ENCODE results near the gene FGD2.
"Not testable (repeated sequence)": the region's sequence is repeated elsewhere in the genome, so short reads cannot be mapped to it uniquely, and the experiment has no call there.

DNA sequence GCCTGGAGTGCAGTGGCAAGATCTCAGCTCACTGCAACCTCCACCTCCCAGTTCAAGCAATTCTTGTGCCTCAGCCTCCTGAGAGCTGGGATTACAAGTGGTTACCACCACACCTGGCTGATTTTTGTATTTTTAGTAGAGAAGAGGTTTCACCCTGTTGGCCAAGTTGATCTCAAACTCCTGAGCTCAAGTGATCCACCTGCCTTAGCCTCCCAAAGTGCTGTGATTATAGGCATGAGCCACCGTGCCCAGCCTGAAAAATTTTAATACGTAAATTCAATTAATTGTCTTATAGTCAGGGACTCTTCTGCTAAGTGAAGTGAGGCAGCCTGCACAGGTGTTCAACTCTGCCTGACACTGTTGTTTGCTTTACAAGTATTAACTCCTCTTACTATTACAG is 15.1 kb upstream of the FGD2 start:
- TF ChIP-seq, protein P1, sequence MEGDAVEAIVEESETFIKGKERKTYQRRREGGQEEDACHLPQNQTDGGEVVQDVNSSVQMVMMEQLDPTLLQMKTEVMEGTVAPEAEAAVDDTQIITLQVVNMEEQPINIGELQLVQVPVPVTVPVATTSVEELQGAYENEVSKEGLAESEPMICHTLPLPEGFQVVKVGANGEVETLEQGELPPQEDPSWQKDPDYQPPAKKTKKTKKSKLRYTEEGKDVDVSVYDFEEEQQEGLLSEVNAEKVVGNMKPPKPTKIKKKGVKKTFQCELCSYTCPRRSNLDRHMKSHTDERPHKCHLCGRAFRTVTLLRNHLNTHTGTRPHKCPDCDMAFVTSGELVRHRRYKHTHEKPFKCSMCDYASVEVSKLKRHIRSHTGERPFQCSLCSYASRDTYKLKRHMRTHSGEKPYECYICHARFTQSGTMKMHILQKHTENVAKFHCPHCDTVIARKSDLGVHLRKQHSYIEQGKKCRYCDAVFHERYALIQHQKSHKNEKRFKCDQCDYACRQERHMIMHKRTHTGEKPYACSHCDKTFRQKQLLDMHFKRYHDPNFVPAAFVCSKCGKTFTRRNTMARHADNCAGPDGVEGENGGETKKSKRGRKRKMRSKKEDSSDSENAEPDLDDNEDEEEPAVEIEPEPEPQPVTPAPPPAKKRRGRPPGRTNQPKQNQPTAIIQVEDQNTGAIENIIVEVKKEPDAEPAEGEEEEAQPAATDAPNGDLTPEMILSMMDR (IDR thresholded peaks at IDR 0.05; ENCODE audit: insufficient read depth, low read length, poor library complexity, severe bottlenecking), result not testable (repeated sequence)
- TF ChIP-seq EZH2phosphoT487 (conservative IDR thresholded peaks at IDR 0.05; ENCODE audit: low read length), result not testable (repeated sequence)
